Muscle layer of colon (tissue), 2 donors: ENCODE data around the gene VEGFD.
"Not testable (repeated sequence)": the region's sequence is repeated elsewhere in the genome, so short reads cannot be mapped to it uniquely, and the experiment has no call there.

Source experiments
- H3K27ac ChIP-seq: one replicate; pipeline ENCODE4 v1.7.0; 2013; ENCODE audit warnings: low read depth, mild to moderate bottlenecking, low read length, moderate library complexity
- H3K27me3 ChIP-seq, 2 donors: one replicate each; pipeline ENCODE4 v1.7.0; 2013; ENCODE audit warnings: low read length in 2 of 2, mild to moderate bottlenecking in 2 of 2; ENCODE audit not compliant: insufficient read depth in 2 of 2, control insufficient read depth in 1 of 2
- H3K36me3 ChIP-seq: one replicate; pipeline ENCODE4 v1.7.0; 2013; ENCODE audit warnings: mild to moderate bottlenecking, low read length; ENCODE audit not compliant: insufficient read depth
- H3K4me1 ChIP-seq: one replicate; pipeline ENCODE4 v1.7.0; 2013; ENCODE audit warnings: mild to moderate bottlenecking, low read length; ENCODE audit not compliant: insufficient read depth
- H3K4me3 ChIP-seq, 2 donors: one replicate each; pipeline ENCODE4 v1.7.0; 2013; ENCODE audit warnings: low read length in 2 of 2, low read depth in 1 of 2, mild to moderate bottlenecking in 1 of 2, moderate library complexity in 1 of 2
- H3K9ac ChIP-seq: one replicate; pipeline ENCODE4 v1.7.0; 2013; ENCODE audit warnings: low read length
- H3K9me3 ChIP-seq: one replicate; pipeline ENCODE4 v1.7.0; 2013; ENCODE audit warnings: mild to moderate bottlenecking, low read length
- donor health status: abdominal sarcoma.
- donor health status: Adenocarcinoma of cecum.

The VEGFD gene

GRCh38 chrX:15328821-15329220 lies 55.4 kb downstream of the VEGFD start:
- no peak overlapping the region for H3K9ac ChIP-seq
- peaks cover 8% of the 10 kb centered on the region for H3K36me3 ChIP-seq
- no peak overlapping the region for H3K4me3 ChIP-seq
- H3K27me3 ChIP-seq = no peaks in the 10 kb centered on the region
- no peaks in the 10 kb centered on the region for H3K4me1 ChIP-seq
- H3K27ac ChIP-seq = no peak overlapping the region
- H3K9me3 ChIP-seq = no peaks in the 10 kb centered on the region

- Histone ChIP-seq H3K9me3 (no peaks in the 10 kb centered on the region), H3K27me3 (no peaks in the 10 kb centered on the region), H3K27ac (no peak overlapping the region), H3K36me3 (peaks cover 9% of the 10 kb centered on the region), H3K4me1 (no peaks in the 10 kb centered on the region), H3K9ac (no peak overlapping the region), H3K4me3 (no peak overlapping the region)
Measured at GRCh38 chrX:15328131-15328530, 56.1 kb downstream of the VEGFD start.

DNA sequence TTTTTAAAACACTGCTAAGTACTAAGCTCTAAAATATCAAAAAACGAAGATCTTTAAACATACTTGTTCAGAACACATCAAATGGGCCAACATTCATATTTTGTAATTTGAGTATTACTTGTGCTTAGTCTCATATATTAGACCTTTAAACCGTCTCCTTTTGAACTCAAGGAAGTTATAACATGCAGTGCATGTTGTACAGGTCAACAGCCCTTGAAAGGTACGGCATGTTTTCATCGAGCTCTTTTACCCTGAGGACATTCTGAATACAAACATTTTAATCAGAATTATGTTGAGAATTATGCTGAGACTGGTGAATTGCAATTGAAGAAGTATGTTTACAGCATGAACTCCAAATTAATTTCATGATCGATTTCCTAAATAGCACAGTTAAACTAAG lies 61.7 kb downstream of the VEGFD start:
- Histone ChIP-seq H3K27ac (no peak overlapping the region), H3K9me3 (no peaks in the 10 kb centered on the region), H3K9ac (no peak overlapping the region), H3K4me3 (no peak overlapping the region), H3K27me3 (no peaks in the 10 kb centered on the region), H3K4me1 (no peaks in the 10 kb centered on the region), H3K36me3 (peaks cover 9% of the 10 kb centered on the region)

GRCh38 chrX:15322072-15322471 lies 62.1 kb downstream of the VEGFD start:
- no peak overlapping the region for H3K27ac ChIP-seq
- peaks cover 9% of the 10 kb centered on the region for H3K36me3 ChIP-seq
- H3K27me3 ChIP-seq = no peaks in the 10 kb centered on the region
- H3K4me1 ChIP-seq = no peaks in the 10 kb centered on the region
- no peaks in the 10 kb centered on the region for H3K9me3 ChIP-seq
- H3K4me3 ChIP-seq = no peak overlapping the region
- no peak overlapping the region for H3K9ac ChIP-seq

- H3K4me1 ChIP-seq = no peaks in the 10 kb centered on the region
- peaks cover 9% of the 10 kb centered on the region for H3K36me3 ChIP-seq
- H3K9ac ChIP-seq = no peak overlapping the region
- no peak overlapping the region for H3K4me3 ChIP-seq
- H3K9me3 ChIP-seq = no peaks in the 10 kb centered on the region
- H3K27ac ChIP-seq = no peak overlapping the region
- H3K27me3 ChIP-seq = no peaks in the 10 kb centered on the region
Measured at GRCh38 chrX:15321447-15321846, 62.8 kb downstream of the VEGFD start.

DNA sequence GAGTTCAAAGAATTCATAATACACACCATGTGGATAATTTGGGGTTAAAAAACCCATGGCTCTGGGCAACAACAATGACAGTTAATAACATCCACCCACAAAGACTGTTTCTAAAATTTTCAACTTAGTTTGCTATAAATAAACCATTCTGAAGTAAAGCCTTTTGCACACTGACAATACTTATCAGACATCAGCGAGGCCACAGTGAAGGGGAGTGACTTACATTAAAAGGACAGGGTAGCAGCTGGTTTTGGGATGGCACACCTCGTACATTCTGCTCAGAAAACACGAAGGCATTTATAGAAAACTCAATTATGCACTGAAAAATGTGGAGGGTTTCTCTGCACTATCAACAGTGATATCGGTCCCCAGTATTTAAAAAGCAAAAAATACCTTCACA lies 63.9 kb downstream of the VEGFD start:
- Histone ChIP-seq H3K4me1 (no peaks in the 10 kb centered on the region), H3K27ac (no peak overlapping the region), H3K4me3 (no peak overlapping the region), H3K36me3 (peaks cover 9% of the 10 kb centered on the region), H3K9ac (no peak overlapping the region), H3K9me3 (no peaks in the 10 kb centered on the region), H3K27me3 (no peaks in the 10 kb centered on the region)

GRCh38 chrX:15319075-15319474 lies 65.1 kb downstream of the VEGFD start:
- no peak overlapping the region for H3K9ac ChIP-seq
- H3K36me3 ChIP-seq = peaks cover 3% of the 10 kb centered on the region
- H3K4me1 ChIP-seq = no peaks in the 10 kb centered on the region
- H3K9me3 ChIP-seq = no peaks in the 10 kb centered on the region
- no peaks in the 10 kb centered on the region for H3K27me3 ChIP-seq
- no peak overlapping the region for H3K4me3 ChIP-seq
- H3K27ac ChIP-seq = no peak overlapping the region

- Histone ChIP-seq H3K9ac (no peak within 1 kb of the TSS), H3K4me1 (no peaks in the 10 kb centered on the region), H3K27ac (no peak within 1 kb of the TSS)
Measured at GRCh38 chrX:15315509-15315908, 68.7 kb downstream of the VEGFD start, which contains the start of gene ASB11. TSS of gene ASB11 (minus strand) at chrX:15315640. CDS start at chrX:15315605, 35 bp downstream.

GRCh38 chrX:15314472-15314871 lies 69.7 kb downstream of the VEGFD start:
- H3K9me3 ChIP-seq = no peaks in the 10 kb centered on the region
- no peaks in the 10 kb centered on the region for H3K36me3 ChIP-seq
- no peak overlapping the region for H3K9ac ChIP-seq
- no peak overlapping the region for H3K27ac ChIP-seq
- no peaks in the 10 kb centered on the region for H3K4me1 ChIP-seq
- H3K27me3 ChIP-seq = no peaks in the 10 kb centered on the region
- no peak overlapping the region for H3K4me3 ChIP-seq

More at GRCh38 chrX:15315509-15315908, 68.7 kb downstream of the VEGFD start, which contains the start of gene ASB11:
- Histone ChIP-seq H3K36me3 (no peaks in the 10 kb centered on the region), H3K27me3 (no peaks in the 10 kb centered on the region), H3K4me3 (no peak within 1 kb of the TSS), H3K9me3 (no peaks in the 10 kb centered on the region)

- no peak overlapping the region for H3K27ac ChIP-seq
- no peak overlapping the region for H3K9ac ChIP-seq
- H3K4me1 ChIP-seq = no peaks in the 10 kb centered on the region
- no peak overlapping the region for H3K4me3 ChIP-seq
- no peaks in the 10 kb centered on the region for H3K36me3 ChIP-seq
- H3K27me3 ChIP-seq = peaks cover 0 to 6% of the 10 kb centered on the region in 2 donors
- H3K9me3 ChIP-seq = no peaks in the 10 kb centered on the region
Measured at GRCh38 chrX:15311119-15311518, 73.1 kb downstream of the VEGFD start.

DNA sequence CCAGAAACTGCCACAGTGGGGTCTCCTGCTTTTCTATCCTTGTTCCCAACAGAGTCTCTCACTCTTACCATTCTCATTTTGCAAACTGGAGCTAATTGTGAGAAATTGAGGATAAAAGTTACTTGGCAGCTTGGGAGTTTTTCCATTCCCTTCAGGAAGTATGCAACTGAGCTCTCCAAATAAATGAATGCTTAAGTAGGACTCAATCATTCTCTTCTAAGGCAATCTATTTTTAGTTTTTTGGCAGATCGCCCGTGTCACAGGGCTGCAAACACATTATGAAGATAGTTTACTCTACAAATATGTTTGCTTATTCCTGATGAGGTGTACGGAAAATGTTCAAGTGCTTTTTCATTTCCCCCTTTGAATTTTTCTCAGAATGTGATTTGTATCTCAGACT lies 74.1 kb downstream of the VEGFD start:
- no peaks in the 10 kb centered on the region for H3K4me1 ChIP-seq
- H3K4me3 ChIP-seq = no peak overlapping the region
- H3K27ac ChIP-seq = no peak overlapping the region
- no peaks in the 10 kb centered on the region for H3K36me3 ChIP-seq
- no peaks in the 10 kb centered on the region for H3K9me3 ChIP-seq
- H3K9ac ChIP-seq = no peak overlapping the region
- H3K27me3 ChIP-seq = peaks cover 0 to 6% of the 10 kb centered on the region in 2 donors

- not testable (repeated sequence) for H3K27me3 ChIP-seq, H3K36me3 ChIP-seq, H3K4me1 ChIP-seq, H3K27ac ChIP-seq, H3K9ac ChIP-seq, H3K9me3 ChIP-seq, H3K4me3 ChIP-seq
Measured at GRCh38 chrX:15305899-15306298, 78.3 kb downstream of the VEGFD start.
